HAP-1 (cell line): ENCODE measurements around the gene WBP1L.
"Not testable (repeated sequence)": the region's sequence is repeated elsewhere in the genome, so short reads cannot be mapped to it uniquely, and the experiment has no call there.

ENCODE experiments used
- DNase-seq, 2 experiments: peaks; one replicate each; pipeline ENCODE4 v3.0.0-alpha.2; 2016 to 2020; ENCODE audit warnings: low spot score in 2 of 2
- H3K27me3 ChIP-seq: fragments of 250-450 bp; sonication (Bioruptor Pico); 2 replicates; pipeline ENCODE4 v1.5.1; 2020; ENCODE audit warnings: low read depth, mild to moderate bottlenecking, moderate library complexity
- H3K36me3 ChIP-seq: fragments of 250-450 bp; sonication (Bioruptor Pico); replicated peaks from 2 replicates; pipeline ENCODE4 v1.5.1; 2020; ENCODE audit warnings: mild to moderate bottlenecking
- H3K4me1 ChIP-seq: fragments of 250-450 bp; sonication (Bioruptor Pico); 2 replicates; pipeline ENCODE4 v1.5.1; 2020; ENCODE audit warnings: mild to moderate bottlenecking
- H3K4me3 ChIP-seq: fragments of 250-450 bp; sonication (Bioruptor Pico); 2 replicates; pipeline ENCODE4 v1.5.1; 2020; ENCODE audit warnings: mild to moderate bottlenecking, moderate library complexity
- H3K9me3 ChIP-seq: fragments of 250-450 bp; sonication (Bioruptor Pico); 2 replicates; pipeline ENCODE4 v1.5.1; 2020; ENCODE audit warnings: mild to moderate bottlenecking, moderate library complexity
- in situ Hi-C: fragments of 300-500 bp; cut with MboI; formaldehyde crosslinking; loops from 3 replicates; pipeline ENCODE4 v1.14.3; 2020; ENCODE audit warnings: low sequenced_read_pairs, inconsistent platforms, mixed read lengths

Gene WBP1L

DNA sequence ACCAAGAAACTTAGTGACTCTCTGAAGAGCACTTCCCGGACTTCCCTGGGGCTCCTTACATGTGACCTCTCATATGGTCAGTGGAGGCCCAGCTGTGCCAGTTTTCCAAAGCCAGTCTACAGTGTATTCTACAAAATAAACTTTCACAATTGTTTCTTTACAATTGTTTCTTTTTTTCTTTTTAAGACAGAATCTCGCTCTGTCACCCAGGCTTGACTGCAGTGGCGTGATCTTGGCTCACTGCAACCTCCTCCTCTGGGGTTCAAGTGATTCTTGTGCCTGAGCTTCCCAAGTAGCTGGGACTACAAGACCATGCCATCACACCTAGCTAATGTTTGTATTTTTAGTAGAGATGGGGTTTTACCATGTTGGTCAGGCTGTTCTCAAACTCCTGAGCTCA lies 67.6 kb downstream of the WBP1L start:
- DNase-seq: no peak
- no peak overlapping the region for H3K4me3 ChIP-seq
- H3K9me3 ChIP-seq: no peaks in the 10 kb centered on the region
- H3K27me3 ChIP-seq: no peaks in the 10 kb centered on the region
- H3K36me3 ChIP-seq: peaks cover 12% of the 10 kb centered on the region
- no peaks in the 10 kb centered on the region for H3K4me1 ChIP-seq
- in situ Hi-C loops: no loop called here

DNA sequence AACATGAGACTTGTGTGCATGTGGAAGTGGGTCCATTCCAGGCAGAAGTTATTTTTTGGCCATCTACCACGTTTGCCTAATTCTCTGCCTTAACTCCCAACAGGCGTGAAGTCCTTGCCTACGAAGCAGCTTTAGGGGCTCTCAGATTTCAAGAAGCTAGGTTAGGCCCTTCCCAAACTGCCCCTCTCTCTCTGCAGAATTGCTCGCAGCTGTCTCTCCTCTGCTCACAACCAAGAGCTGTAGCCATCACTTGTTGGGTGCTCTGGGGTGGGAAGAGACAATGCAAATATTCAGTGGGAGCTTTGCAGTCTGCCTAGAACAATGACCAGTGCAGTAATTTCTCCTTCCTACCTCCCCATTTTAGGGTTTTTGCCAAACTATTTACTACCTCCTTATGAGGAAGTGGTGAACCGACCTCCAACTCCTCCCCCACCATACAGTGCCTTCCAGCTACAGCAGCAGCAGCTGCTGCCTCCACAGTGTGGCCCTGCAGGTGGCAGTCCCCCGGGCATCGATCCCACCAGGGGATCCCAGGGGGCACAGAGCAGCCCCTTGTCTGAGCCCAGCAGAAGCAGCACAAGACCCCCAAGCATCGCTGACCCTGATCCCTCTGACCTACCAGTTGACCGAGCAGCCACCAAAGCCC lies 68.6 kb downstream of the WBP1L start:
- Histone ChIP-seq H3K4me3 (no peak overlapping the region), H3K4me1 (no peaks in the 10 kb centered on the region), H3K36me3 (peaks cover 12% of the 10 kb centered on the region), H3K27me3 (no peaks in the 10 kb centered on the region), H3K9me3 (no peaks in the 10 kb centered on the region)
- in situ Hi-C loops: no loop called here
- DNase-seq: no peak

DNA sequence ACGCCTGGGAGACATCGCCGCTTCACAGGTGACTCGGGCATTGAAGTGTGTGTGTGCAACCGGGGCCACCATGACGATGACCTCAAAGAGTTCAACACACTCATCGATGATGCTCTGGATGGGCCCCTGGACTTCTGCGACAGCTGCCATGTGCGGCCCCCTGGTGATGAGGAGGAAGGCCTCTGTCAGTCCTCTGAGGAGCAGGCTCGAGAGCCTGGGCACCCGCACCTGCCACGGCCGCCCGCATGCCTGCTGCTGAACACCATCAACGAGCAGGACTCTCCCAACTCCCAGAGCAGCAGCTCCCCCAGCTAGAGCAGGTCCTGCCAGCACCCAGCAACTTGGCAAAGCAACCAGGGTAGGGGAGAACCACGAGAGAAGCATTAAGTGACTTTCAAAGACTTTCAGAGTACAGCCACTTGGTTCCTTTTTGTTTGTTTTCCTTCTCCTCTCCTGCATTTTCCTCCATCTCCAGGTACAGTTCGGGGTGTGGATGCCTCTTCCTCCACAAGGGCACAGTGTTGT lies 69.3 kb downstream of the WBP1L start:
- Histone ChIP-seq H3K27me3 (no peaks in the 10 kb centered on the region), H3K9me3 (no peaks in the 10 kb centered on the region), H3K36me3 (peaks cover 12% of the 10 kb centered on the region), H3K4me1 (no peaks in the 10 kb centered on the region), H3K4me3 (no peak overlapping the region)
- in situ Hi-C loops: no loop called here
- DNase-seq: no peak

DNA sequence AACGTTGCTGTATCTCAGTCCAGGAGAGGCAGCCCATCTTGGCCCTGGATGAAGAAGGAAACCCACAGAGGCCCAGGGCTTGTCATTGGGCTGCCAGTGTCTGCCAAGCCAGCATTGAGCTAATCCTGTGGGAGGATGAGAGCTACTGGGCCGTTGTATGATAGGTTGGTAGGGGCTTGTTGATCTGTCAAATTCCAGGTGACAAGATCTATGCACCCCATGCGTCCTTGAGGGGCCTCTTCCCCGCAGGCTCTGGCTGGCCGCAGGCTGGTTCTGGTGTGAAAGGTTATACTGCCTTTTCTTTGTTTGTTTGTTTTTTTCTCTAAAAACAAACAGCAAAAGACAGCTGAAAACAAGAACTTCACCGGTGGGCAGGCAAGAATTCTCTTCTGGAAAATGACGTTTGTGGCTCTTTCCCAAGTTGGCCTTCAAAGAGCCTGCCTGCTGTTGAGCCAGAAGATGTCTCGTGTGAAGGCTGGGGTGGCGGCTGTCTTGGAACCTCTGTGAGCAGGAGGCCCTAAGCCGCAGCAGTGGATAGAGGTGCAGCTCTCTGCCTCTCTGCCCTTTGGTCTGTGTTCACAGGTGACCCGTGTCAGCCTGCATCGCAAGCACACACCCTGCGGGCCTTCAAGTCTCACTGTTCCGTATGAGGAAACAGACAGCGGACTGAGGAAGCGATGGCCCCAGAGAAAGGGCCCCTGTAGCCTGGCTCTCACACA lies 70.1 kb downstream of the WBP1L start:
- Histone ChIP-seq H3K4me1 (no peaks in the 10 kb centered on the region), H3K9me3 (no peaks in the 10 kb centered on the region), H3K4me3 (no peak overlapping the region), H3K36me3 (peaks cover 12% of the 10 kb centered on the region), H3K27me3 (no peaks in the 10 kb centered on the region)
- no peak for DNase-seq
- in situ Hi-C loops: no loop called here

DNA sequence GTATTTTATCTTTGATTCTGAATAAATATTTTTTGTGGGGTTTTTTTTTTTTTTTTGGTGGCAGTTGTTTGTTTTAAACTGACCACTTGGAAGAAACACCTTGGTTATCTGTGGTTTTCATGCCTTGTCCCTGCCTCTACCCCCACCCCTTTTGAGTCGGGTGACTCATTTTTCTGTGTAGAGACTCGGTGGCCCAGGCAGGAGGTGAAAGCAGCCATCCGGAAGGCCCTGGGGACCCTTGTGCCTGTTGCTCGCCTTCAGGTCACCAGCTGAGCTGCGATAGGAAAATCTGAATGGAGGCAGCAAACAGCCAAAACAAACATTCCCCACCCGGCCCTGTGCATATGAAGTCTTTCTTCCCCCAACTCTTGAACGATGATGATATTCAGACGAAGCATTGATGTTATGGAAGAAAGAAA lies 70.7 kb downstream of the WBP1L start:
- in situ Hi-C loops: no loop called here
- no peaks in the 10 kb centered on the region for H3K4me1 ChIP-seq
- H3K9me3 ChIP-seq: no peaks in the 10 kb centered on the region
- H3K36me3 ChIP-seq: peaks cover 12% of the 10 kb centered on the region
- no peak overlapping the region for H3K4me3 ChIP-seq
- no peaks in the 10 kb centered on the region for H3K27me3 ChIP-seq
- DNase-seq: no peak

DNA sequence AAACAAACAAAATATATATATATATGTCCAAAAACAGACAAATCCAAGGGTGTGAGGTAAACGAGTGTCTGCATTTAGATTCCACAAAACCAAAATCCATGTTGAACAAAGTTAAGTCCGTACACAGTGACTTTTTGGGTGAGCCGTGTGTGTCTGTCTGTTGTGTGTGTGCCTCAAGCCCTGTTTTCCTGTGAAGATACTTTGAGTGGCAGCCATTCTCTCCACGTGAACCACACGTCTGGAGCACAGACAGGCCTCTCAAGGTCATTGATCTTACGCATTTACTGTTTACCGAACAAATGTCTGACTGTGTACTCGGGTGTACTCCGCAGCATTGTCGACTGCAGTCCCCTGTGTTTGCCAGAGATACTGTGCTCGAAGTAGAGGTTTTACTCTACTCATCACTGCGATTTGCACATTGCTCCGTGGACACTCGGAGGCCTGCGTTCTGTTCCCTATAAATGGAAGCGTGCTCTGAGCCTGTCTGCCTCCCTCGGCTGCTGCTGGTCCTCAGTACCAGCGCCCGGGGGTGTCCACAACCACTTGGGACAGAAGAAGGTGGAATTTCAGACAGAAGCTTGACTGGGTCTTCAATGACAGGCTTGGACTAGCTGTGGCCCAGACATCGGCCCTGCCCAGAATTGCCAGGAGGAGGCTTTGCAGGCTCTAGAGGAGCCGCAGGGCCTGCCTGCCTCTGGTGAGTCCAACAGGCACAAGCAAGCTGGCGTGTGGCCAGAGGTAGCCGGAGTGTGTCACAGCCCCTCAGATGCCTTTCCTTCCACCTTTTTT lies 71.3 kb downstream of the WBP1L start:
- Histone ChIP-seq H3K9me3 (no peaks in the 10 kb centered on the region), H3K36me3 (peaks cover 12% of the 10 kb centered on the region), H3K4me3 (no peak overlapping the region), H3K4me1 (no peaks in the 10 kb centered on the region), H3K27me3 (no peaks in the 10 kb centered on the region)
- in situ Hi-C loops: no loop called here
- no peak for DNase-seq

DNA sequence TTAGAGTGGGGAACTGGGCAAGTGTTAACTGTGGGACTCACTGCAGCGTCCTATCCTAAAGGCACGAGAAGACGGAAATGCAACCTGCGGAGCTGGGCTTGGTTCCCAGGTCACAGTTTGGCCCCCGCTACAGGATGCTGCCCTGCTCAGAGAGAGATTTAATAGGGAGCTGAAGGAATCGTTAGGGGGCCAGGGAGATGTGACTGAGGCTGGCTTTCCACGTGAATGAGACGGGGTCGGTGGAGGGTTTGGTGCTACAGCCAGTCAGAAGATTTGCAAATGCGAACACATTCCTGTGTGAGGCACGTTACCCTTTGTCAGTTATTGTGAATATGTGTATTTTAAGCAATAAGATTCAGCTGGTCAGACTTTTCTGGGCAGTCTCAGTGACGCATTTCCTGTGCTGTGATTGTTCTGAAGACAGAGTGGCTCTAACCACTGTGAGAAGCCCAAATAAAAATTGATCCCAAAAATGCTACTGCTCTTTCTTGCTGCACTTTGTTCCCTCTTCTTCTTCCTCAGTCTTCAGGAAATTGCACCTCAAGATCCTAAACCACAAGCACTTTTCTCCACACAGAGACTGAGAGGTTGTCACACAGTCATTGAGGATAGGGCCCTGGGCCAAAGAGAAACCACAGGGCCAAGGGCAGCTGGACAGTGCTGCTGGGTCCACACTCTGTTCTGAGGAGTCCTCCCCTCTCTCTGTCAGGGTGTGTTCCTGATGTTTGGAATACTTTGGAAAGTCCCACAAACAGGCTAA lies 72.2 kb downstream of the WBP1L start:
- peaks cover 12% of the 10 kb centered on the region for H3K36me3 ChIP-seq
- H3K9me3 ChIP-seq: no peaks in the 10 kb centered on the region
- no peaks in the 10 kb centered on the region for H3K4me1 ChIP-seq
- in situ Hi-C loops: no loop called here
- no peak for DNase-seq
- H3K27me3 ChIP-seq: no peaks in the 10 kb centered on the region
- H3K4me3 ChIP-seq: no peak overlapping the region

DNA sequence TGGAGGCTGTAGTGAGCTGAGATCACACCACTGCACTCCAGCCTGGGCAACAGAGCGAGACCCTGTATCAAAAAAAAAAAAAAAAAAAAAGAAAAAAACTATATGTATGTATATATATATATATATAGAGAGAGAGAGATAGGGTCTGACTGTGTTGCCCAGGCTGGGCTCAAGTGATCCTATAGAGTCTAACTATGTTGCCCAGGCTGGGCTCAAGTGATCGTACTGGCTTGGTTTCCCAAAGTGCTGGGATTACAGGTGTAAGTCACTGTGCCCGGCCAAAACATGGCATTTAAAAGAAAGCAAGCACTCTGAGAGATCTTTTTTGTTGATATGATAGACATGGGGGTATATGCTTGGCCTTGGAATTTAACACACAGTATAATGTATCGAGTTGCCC lies 73.4 kb downstream of the WBP1L start:
- in situ Hi-C loops: no loop called here
- peaks cover 12% of the 10 kb centered on the region for H3K36me3 ChIP-seq
- no peaks in the 10 kb centered on the region for H3K27me3 ChIP-seq
- H3K9me3 ChIP-seq: no peaks in the 10 kb centered on the region
- no peaks in the 10 kb centered on the region for H3K4me1 ChIP-seq
- DNase-seq: no peak
- no peak overlapping the region for H3K4me3 ChIP-seq

DNA sequence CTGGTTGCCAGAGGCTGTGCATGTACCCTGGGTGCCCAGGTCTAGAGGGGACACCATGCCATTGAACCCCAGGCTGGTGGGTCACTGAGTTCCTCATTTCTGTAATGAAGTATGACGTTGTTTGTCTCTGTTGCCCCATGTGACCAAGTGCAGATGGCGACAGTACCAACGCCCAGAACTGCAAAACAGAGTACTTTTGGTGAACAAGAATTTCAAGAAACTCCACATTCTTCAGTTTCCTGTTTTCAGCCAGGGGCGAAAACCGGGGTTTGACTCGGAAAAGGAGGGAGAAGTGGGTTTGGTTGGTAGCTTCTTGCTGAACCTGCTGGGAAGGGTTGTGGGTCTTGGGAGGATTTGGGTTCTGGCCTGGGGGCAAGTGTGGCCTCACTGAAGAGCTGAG lies 75.3 kb downstream of the WBP1L start:
- Histone ChIP-seq H3K36me3 (0 out of 2 replicates have a peak, but pooled peaks cover under 1% of the 10 kb centered on the region), H3K4me1 (no peaks in the 10 kb centered on the region), H3K9me3 (no peaks in the 10 kb centered on the region), H3K4me3 (no peak overlapping the region), H3K27me3 (no peaks in the 10 kb centered on the region)
- DNase-seq: no peak
- in situ Hi-C loops: no loop called here

DNA sequence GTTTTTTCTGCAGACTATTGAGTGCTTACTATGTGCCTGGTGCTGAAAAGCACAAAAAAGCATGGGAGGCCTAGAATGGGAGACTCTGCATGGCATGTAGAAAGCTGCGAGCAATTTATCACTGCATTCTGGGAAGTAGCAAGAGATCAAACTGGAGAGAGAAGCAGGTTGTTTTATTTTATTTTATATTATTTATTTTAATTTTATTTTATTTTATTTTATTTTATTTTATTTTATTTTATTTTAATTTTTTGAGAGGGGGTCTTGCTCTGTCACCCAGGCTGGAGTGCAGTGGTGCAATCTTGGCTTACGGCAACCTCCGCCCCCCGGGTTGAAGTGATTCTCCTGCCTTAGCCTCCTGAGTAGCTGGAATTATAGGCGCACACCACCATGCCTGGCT lies 76.3 kb downstream of the WBP1L start:
- H3K9me3 ChIP-seq, H3K4me3 ChIP-seq, DNase-seq, H3K27me3 ChIP-seq, H3K36me3 ChIP-seq, H3K4me1 ChIP-seq, in situ Hi-C loops: not testable (repeated sequence)

DNA sequence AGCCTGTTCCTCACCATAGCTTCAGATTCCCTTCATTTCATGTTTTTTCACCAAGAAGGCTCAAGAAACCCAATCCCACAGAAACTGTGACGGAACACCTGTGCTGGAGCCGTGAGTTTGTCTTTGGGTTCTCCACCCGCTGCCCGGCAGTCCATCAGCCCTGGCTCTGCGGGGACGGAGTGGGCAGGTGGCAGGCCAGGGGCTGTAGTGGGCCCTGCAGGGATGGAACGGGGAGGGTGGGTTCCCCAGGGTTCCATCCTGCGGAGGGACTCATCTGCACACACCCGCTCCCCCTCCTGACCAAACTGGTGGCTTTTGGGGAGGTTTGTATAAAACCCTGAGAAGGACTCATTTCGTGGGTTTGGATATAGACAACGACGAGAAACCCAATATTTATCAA lies 78.5 kb downstream of the WBP1L start:
- in situ Hi-C loops: no loop called here
- Histone ChIP-seq H3K36me3 (no peaks in the 10 kb centered on the region), H3K4me1 (no peaks in the 10 kb centered on the region), H3K4me3 (no peak overlapping the region), H3K27me3 (no peaks in the 10 kb centered on the region), H3K9me3 (no peaks in the 10 kb centered on the region)
- no peak for DNase-seq

DNA sequence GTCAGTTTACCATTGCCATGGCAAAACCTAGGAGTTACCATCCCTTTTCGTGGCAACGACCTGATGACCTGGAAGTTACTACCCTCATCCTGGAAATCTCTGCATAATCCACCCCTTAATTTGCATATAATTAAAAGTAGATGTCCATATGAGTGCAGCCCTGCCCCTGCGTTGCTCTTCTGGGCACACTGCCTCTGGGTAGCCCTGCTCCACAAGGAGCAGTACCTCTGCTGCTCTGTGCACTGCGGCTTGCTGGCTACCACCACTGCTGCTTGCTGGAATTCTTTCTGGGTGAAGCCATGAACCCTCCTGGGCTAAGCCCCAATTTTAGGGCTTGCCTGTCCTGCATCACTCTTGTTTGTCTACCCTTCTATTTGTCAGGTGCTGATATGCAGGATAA lies 80.9 kb downstream of the WBP1L start:
- no peaks in the 10 kb centered on the region for H3K4me1 ChIP-seq
- no peaks in the 10 kb centered on the region for H3K36me3 ChIP-seq
- H3K9me3 ChIP-seq: no peaks in the 10 kb centered on the region
- no peak for DNase-seq
- no peak overlapping the region for H3K4me3 ChIP-seq
- H3K27me3 ChIP-seq: no peaks in the 10 kb centered on the region
- in situ Hi-C loops: no loop called here

DNA sequence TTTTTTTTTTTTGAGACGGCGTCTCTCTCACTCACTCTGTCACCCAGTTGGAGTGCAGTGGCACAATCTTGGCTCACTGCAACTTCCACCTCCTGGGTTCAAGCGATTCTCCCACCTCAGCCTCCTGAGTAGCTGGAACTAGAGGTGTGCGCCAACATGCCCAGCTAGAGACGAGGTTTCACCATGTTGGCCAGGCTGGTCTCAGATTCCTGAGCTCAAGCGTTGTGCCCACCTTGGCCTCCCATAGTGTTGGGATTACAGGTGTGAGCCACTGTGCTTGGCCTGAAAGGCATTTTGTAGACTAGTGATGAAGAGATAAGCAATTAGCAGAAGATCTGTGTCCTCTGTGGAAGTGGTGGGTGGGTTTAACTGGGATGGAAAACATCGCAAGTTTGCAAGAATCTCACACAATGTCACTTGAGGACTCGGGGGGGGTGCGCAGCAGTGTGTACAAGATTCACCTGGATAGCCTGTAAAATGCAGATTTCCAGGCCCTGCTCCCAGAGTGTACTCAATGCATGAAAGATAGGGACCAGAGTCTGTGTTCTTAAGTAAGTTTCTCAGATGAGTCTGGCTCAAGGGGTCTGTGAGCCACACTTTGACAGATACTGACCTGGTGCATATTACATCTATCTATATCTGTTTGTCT lies 82.5 kb downstream of the WBP1L start:
- Histone ChIP-seq H3K36me3 (no peaks in the 10 kb centered on the region), H3K27me3 (no peaks in the 10 kb centered on the region), H3K4me1 (no peaks in the 10 kb centered on the region), H3K4me3 (no peak overlapping the region), H3K9me3 (no peaks in the 10 kb centered on the region)
- in situ Hi-C loops: no loop called here
- DNase-seq: no peak
